HFF-Myc (cell line): ENCODE measurements around the gene ACVRL1.
A peak's percentile ranks its signal among the peaks of the same experiment; 100 is the strongest.

ENCODE experiments used
- DNase-seq: peaks from one replicate; pipeline ENCODE4 v3.0.0-alpha.2; 2011; ENCODE audit warnings: low read depth; ENCODE audit errors: extremely low read depth
- H3K4me3 ChIP-seq: replicated peaks from 2 replicates; pipeline ENCODE4 v1.5.1; 2011; ENCODE audit warnings: low read depth, mild to moderate bottlenecking, control low read depth, low read length
- CTCF ChIP-seq: IDR thresholded peaks from 2 replicates; pipeline ENCODE4 v1.5.1; 2012; ENCODE audit warnings: mild to moderate bottlenecking, low read depth, low read length, control low read depth; ENCODE audit errors: missing control alignments

ACVRL1 gene

GRCh38 chr12:51898506-51898905 is 8.8 kb upstream of the ACVRL1 start:
- no peak for DNase-seq
- TF ChIP-seq CTCF = no peak
- H3K4me3 ChIP-seq = no peak overlapping the region

- no peak for TF ChIP-seq CTCF
- H3K4me3 ChIP-seq = no peak overlapping the region
- DNase-seq = peak; percentile 71
Observed at GRCh38 chr12:51898937-51899336, 8.4 kb upstream of the ACVRL1 start.

GRCh38 chr12:51900323-51900889 is 6.9 kb upstream of the ACVRL1 start:
- H3K4me3 ChIP-seq = no peak overlapping the region
- no peak for DNase-seq
- no peak for TF ChIP-seq CTCF

- DNase-seq = no peak
- H3K4me3 ChIP-seq = no peak overlapping the region
- no peak for TF ChIP-seq CTCF
Observed at GRCh38 chr12:51901121-51901817, 6.0 kb upstream of the ACVRL1 start.

GRCh38 chr12:51901881-51902280 is 5.4 kb upstream of the ACVRL1 start:
- no peak overlapping the region for H3K4me3 ChIP-seq
- DNase-seq = no peak
- TF ChIP-seq CTCF = no peak

- H3K4me3 ChIP-seq = no peak overlapping the region
- TF ChIP-seq CTCF = no peak
- DNase-seq = no peak
Observed at GRCh38 chr12:51904951-51905470, 2.3 kb upstream of the ACVRL1 start.
